Activated CD4-positive, alpha-beta T cell treated with anti-CD3 and anti-CD28 coated beads, Interleukin-2, amount 50 U/mL, for 4 hours (primary cell): ENCODE measurements around the gene RNASET2.
"Not testable (repeated sequence)": the region's sequence is repeated elsewhere in the genome, so short reads cannot be mapped to it uniquely, and the experiment has no call there.

Experiments used
- DNase-seq, 2 experiments: peaks; one replicate each; pipeline ENCODE4 v3.0.0-alpha.2; 2020

The RNASET2 gene

DNA sequence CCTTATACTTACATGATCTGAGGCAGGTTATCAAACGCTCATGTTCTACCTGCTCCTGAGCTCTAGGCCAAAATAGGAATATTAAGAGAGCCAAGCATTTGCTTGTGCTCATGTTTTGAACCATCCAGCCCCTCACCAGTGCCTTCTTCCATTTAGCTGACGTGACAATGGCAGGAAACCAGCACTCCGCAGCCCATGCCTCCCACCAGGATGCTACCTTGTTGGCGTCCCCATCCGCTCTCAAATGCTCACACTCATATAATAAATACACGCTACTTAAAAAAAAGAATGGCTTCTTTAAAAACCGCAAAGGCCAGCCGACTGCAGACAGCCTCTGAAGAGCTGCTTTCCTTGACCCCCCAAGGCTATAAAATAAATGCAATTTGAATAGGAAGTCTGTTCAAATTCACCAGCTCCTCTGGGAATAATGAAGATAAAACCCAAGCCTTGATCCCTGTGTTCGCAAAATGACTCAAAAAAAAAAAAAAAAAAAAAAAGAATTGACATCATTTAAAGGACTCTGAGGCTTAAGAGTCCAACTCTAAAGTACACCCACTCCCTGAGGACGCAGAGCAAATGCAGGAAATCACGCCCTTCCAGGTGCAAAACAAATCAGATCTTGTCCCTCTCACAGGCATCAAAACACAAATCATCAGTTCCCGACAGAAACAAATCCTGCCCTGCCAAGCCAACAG is 29.0 kb downstream of the RNASET2 start:
- DNase-seq, result no peak

DNA sequence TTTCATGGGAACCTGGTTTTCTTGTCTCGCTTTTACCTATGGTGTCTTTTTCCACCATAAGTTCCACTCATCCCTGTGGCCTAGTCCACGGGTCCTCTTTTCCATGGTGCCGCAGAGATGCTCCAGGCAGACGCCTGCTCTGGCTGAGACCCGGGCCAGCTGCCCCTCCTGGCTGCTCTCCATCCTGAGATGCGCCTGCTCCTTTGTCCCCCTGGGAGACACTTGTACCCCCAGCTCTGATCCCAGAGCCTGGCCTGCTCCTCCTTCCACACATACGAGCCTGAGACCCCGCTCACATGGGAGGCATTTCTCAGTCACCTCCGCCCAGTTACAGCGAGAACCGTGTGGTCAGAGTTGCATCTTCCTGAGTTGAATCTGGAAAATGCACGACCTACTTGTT is 29.6 kb downstream of the RNASET2 start:
- DNase-seq, result no peak

DNA sequence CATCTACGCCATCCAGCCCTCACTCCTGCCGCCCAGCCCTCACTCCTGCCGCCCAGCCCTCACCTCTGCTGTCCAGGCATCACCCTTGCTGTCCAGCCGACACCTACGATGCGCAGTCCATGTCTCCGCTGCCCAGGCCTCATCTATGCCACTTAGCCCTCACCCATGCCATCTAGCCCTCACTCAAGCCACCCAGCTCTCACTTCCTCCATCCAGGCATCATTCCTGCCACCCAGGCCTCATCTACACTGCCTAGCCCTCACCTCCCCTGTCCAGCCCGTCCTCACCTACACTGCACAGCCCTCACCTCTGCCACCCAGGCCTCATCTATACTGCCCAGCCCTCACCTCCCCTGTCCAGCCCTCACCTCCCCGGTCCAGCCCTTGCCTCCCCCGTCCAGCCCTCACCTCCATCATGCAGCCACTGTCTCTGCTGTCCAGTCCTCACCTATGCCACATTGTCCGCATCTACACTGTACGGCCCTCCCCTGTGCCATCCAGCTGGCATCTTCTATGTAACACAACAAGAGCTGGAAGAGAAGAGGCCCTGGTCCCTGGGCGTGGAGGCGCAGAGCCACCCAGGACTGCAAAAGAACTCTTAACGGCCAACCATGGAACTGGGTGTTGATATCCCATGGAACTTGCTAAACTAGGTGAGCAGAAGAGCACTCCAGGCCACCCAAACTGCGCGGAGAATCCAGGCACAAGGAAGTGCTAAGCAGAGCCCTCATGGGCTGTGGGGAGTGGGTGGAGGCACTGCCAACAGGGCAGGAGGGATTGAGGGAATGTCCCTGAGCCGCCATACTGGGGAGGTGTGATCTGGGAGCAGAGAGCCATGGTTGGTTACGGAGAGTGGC is 31.0 kb downstream of the RNASET2 start:
- DNase-seq, result no peak

DNA sequence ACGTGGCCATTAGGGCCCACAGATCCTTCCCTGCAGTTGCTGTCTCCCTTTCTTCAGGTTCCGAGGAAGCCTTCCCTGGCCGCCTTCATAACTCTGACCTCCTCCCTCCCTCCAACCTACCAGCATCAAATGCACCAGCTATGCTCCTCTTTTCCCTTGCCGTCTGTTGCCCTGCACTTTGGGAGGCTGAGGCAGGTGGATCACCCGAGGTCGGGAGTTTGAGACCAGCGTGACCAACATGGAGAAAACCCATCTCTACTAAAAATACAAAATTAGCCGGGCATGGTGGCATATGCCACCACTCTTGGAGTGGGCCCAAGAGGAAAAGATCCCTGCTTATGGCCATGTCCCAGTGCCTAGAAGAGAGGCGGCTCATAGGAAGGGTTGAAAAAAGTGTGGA is 31.8 kb downstream of the RNASET2 start:
- no peak for DNase-seq

DNA sequence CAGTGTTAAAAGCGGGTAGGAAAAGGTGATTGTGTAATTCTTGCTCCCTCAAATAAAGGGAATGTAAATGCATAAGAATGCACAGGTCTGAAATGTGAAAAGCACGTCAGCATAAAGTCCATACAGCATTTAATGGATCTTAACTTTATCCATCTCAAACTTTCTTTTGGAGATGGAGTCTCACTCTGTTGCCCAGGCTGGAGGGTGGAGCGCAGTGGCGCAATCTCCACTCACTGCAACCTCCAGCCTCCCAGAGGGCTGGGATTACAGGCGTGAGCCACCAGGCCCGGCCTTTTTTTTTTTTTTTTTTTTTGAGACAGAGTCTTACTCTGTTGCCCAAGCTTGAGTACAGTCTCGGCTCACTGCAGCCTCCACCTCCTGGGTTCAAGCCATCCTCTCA is 33.4 kb downstream of the RNASET2 start:
- no peak for DNase-seq

DNA sequence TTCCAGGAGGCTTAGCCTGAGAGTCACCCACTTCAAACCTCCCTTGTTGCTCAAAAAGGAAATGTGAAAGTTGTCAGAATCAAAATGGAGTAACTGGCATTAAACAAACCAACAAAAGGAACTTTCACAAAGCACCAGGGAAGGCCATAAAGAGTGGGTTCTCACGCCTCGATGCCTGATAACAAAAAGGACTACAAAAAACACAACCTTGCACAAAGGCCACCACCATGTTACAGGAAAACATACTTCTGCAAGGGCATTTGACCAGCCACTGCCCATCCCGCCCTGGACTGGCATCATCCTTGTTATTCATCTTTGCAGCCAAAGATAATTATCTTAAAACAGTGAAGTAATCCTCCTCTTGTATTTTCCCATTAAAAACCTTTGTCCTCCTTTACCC is 34.8 kb downstream of the RNASET2 start:
- no peak for DNase-seq

DNA sequence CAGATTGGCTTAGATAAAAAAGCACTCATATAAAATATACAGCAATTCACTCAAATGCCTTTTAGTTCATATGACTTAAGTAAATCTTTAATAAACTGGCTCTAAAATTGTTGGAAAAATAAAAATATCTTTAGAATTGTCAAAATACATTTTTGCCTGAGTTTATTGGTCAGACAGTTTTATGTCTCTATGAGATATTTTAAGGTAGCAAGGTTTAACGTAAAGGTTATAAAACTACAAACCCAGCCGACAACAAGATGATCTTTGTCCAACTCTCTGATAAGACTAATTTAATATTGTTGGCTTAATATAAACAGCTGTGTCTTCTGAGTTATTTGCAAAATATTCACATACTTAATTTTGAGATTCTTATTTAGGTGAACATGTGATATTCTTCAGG is 39.5 kb downstream of the RNASET2 start:
- DNase-seq, result no peak

DNA sequence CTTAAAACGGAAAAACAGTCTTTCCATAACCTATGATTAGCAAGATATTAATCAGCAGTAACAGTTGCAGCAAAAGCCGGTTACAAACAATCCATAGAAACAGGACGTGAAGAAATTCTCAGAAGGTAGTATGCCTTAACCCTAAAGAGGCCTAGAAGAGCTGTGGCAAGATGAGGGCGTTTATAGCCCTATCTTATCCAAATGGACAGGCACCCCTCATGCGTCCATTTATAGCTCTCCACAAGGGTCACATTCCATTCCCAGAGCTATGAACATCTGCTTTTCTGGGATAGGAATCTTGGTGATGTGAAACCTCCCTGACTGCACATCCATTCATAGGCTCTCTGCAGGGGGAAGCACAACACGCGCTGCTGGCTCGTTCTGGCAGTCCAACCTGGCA is 40.9 kb downstream of the RNASET2 start:
- DNase-seq, result not testable (repeated sequence)

DNA sequence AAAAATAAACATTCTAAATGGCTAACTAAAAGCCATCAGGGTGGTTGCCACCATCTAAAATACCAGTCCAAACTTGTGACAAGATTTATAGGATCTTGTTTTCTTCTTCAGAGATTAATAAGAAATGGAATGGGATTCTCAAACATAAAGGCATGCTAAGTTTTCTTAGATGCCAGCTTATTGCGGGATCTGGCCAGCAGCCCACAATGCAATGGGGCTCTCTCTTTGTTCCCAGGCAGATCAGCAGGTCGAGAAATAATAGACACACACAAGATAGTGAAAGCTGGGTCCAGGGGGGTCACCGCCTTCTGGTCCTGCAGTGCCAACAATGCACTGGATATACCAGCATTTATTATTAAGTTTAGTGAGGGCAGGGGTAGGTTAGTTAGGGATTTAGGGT is 41.4 kb downstream of the RNASET2 start:
- DNase-seq, result not testable (repeated sequence)

DNA sequence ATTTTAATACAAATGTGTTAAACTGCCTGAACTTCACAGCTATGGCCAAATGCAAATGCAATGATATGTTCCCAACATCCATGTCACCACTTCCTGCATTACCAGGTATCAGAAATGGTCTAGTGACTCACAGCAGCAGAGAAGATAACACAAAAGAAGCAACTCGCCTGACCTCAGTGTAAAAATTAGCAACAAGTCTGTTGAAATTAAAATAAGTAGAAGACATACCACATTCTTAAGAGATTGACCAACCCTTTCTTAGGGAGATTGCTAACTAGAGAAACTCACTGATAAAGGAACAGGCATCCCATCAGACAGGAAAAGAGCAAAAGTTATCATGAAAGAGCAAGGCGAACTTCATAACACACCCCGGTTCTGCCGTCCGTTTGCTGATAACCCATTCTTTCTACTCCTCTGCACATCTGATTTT is 45.1 kb downstream of the RNASET2 start:
- DNase-seq, result no peak

DNA sequence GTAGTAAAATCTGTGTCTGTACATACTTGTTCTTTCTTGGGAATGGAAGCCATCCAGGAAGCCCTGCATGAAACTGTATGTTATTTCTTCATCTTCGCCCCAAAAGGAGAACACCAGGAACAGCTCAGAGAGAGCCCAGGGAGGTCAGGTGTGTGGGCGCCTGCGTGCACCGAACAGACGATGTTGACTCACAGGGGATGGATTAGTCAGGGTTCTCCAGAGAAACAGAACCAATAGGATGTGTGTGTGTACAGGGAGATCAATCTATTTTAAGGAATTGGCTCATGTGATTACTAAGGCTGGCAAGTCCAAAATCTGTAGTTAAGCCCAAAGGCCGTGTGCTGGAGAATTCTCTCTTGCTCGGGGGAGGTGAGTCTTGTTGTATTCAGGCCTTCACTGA is 45.7 kb downstream of the RNASET2 start:
- no peak for DNase-seq

DNA sequence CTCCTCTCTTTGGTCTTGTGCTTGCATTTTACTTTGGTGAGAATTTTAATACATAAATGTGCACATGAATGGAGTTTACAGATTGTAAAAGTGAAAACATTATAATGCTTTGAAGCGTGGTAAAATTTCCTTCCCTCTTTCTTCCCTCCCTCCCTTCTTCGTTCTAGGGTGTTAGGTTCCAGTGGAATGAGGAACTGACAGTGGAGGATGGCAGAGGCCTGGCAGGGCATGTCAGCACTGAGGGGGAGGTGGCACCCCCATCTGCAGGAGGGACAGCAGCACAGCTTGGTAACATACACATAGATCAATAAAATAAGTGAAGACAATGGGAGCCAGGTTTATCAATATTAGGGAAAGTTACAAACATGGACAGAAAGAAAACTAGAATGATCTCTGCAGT is 47.5 kb downstream of the RNASET2 start:
- DNase-seq, result no peak

DNA sequence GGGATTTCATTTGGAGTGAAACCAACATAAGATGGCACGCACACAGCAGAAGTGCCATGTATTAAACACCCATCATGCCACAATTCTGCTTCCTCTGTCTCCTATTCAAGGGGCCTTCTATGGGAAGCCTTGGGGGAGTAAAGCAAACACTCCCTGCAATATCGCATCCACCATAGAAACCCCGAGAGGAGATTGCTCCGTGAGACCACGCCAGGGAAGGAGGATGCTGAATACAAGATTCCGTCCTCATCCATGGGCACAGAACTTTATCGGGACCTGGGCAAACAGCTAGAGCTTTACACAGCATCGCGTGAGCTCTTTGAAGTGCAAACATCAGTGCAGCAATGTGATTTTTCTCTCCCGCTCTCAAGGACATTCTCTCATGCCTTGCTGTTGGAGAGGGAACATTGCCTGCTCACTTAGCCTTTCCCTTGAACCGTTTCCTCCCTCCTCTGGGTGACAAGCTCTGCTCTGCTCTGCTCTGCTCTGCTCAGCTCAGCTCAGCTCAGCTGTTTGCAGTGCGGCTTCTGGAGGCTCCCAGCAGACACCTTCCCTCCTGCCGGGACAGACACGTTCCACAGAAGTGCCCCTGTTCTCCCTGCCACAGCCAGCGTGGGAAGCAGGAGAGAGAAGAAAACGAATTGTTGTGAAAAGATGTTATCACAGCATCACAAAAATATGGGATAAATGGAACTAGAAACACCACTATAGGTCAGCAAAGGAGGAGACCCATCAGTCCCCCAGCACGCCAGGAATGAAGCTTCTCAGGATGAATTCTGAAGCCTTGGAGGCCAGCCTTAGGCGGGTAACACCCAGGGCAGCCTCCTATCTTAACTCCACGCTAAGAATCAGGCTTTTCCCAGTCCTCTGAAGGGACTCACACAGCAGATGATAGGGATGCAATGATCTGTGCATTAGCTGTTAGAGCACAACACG is 48.2 kb downstream of the RNASET2 start:
- DNase-seq, result no peak

DNA sequence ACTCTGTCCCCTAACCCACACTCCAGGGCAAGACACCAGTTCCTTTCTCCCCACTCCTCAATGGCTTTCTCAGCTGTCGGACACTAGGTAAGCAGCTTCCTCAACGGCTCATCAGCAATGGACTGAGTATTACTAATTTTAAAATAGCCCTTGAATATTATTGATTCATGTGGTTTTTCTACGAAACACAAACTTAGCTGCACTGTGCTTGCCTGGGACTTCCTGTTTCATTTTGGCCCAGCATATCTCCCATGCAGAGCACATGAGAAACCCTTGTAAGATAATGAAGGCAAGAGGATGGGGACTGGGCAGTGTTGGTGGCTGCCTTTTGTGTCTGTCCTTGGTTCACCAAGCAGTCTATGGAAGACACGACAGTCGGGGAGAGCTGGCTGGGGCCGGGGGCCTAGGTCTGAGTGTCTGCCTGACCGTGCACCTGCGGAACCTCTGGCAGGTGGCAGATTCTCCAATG is 48.9 kb downstream of the RNASET2 start:
- DNase-seq, result no peak

DNA sequence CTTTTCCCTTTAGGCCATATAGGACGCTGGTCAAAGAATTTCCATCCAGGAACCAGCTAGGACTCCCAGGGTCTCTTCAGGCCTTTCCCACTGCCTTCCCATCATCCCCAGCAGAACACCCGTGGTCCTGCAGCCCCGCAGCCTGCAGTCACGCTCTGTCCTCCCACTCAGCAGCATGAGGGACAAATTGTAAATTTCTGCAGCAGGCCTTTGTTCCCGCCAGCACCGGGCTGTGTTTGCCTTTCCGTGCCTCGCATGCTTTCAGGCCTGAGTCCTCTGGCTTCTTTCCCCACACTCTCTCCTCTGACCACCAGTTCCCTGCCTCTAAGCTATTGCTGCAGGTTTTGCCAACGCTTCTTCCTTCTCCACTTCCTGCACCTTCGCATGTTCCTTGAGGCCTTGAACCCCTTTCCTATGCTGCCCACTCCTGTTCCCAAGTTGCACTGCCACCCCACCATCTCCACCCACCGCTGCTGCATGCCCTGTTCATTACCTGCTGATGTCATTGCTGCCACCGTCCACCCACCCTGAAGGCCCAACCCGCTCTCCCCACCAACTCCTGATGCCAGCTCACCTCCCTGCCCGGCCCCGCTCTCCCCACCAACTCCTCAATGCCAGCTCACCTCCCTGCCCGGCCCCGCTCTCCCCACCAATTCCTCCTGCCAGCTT is 49.8 kb downstream of the RNASET2 start:
- no peak for DNase-seq

DNA sequence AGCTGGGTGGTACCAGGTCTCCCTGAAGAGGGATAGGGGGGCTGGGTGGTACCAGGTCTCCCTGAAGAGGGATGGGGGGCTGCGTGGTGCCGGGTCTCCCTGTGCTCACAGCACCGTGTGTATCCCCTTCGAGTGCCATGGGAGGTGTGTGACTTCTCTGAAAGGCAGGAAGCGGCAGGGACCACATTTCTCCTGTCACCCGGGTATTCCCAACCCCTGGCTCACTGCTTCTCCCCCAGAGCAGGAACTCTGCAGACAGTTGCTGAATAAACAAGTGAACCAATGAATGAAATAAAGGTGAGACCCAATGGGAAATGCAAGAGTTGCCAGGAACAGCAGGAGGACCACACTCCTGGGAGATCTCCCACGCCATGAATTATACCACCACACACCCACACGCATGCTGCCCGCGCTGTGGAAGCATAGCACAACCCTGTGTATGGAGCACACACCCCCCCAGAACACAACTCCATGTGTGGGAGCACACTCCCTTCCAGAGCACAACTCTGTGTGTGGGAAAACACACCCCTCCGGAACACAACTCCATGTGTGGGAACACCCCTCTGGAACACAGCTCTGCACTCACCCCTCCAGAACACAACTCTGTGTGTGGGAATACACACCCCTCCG is 50.7 kb downstream of the RNASET2 start:
- no peak for DNase-seq

DNA sequence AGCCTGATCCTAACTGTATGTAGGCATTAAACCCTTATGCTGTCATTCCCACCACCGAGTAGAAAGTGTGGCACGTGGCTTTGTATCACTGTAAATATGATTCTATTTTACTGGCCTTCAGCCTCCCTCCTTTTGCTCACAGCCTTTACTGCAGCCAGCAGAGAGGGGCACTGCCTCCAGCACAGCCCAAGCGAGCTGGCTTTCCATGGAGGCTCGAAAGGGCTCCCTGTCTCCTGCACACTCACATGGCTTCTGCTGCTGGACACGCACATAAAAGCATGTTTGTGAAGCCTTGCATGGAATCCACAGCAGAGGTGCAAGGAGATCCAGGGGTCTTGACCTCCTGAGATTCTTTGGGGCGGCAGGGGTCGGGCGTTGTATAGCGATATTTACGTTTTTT is 51.3 kb downstream of the RNASET2 start:
- DNase-seq, result no peak

DNA sequence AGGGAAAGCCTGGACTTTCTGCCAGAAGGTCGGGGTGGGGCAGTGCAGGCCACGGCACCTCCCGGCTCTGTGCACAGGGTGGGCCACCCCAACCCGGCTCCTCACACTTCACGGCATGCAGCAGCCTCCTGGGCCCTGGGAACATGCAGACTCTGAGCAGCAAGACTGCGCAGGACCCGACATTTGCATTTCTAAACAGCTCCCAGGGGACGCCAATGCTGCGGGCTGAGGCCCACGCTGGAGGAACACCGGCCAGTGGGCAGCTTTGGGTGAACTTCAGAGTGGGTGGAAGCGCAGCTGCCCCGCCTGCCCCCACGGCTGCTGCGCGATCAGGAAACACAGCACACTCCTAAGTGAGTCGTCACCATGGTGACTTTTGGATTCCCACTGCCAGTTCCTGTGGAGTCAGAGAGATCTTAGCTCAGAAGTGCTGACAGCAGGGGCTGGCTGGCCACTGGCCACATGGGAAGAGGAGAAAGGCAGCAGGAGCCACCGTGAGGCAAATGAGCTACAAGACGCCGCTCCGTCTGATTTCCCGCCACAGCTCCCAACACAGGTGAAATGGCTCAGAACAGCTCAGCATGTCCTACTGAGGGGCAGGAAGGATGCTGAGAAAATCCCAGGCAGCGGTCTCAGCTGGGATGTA is 52.1 kb downstream of the RNASET2 start:
- no peak for DNase-seq

DNA sequence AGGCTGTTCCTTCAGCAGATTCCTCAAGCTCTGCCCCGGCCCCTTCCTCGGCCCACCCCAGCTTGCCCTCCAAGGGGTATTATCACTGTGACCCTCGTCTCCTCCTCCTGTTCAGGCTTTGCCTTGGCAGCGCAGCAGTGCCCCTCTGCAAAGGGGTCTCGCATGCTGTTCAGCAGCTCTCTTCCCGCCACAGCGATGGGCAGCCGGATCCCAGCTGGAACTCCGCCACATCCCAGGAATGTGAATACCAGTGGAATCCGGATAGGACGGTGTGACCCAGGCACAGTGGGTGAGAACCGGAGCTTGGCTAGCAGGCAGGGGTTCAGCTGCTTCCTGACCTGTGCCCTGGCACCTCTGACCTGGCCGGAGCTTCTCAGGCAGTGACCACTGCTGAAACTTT is 52.9 kb downstream of the RNASET2 start:
- no peak for DNase-seq

DNA sequence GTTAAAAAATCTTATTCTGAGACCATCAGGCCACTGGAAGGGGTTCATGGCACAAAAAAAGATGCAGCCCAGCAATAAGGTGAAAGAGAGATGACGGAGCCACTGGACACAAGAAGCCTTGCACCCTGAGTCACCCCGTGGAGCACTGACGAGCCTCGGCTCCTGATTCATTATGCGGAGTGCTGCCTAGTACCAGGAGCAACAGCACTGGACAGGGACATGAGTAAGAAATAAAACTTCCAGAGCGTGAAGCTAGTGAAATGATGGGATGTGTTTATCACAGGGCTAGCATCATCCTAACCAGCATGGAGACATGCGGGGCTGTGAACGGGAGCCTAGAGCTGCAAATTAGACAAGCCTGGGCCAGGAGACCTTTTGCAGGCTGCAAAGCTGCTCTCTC is 53.3 kb downstream of the RNASET2 start:
- DNase-seq, result no peak

DNA sequence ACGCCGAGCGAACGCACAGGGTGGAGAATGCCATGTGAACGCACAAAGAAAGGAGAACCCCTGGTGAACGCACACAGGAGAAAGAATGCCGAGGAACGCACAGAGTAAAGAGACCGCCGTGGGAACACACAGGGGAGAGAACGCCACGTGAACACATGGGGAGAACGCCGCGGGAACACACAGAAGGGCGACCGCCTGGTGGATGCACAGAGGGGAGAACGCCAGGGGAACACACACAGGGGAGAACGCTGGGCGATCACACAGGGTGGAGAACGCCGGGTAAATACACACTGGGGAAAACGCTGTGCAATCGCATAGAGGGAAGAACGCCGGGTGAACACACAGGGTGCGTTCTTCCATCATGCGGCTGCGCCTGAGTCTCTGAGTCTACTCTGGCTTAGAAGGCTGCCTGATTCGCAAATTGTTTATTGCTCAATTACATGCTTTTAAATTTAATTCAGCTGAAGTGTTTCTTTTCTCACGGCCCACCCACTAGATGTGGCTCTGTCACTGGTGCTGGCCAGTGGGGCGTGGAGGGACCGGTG is 54.1 kb downstream of the RNASET2 start:
- no peak for DNase-seq
